ENCODE data around the gene TYK2.

Gene TYK2

DNA sequence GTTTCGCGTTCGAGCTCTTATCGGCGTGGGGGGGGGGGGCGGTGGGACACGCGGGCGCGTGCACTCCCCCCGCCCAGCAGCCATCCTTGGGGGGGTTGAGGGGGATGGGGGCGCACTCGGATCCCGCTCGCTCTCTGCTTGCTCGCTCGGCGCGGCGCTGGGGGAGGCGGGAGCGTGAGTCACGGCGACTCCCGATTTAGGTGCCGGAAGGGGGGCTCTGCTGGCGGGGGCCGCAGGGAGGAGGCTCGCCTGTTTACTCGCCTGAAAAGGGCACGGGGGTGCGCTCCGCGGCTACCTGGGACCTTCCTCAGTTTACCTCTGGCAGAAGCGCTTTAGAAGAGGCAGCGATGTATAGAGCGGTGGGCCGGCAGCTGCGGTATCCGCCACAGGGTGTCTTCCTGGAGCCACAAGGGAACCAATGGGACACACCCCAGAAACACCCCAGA, 38.9 kb upstream of the TYK2 start (continued):
- no peak for TF ChIP-seq ZNF707 (tag by site-specific recombination; IDR thresholded peaks at IDR 0.05)
- TF ChIP-seq, protein P1, sequence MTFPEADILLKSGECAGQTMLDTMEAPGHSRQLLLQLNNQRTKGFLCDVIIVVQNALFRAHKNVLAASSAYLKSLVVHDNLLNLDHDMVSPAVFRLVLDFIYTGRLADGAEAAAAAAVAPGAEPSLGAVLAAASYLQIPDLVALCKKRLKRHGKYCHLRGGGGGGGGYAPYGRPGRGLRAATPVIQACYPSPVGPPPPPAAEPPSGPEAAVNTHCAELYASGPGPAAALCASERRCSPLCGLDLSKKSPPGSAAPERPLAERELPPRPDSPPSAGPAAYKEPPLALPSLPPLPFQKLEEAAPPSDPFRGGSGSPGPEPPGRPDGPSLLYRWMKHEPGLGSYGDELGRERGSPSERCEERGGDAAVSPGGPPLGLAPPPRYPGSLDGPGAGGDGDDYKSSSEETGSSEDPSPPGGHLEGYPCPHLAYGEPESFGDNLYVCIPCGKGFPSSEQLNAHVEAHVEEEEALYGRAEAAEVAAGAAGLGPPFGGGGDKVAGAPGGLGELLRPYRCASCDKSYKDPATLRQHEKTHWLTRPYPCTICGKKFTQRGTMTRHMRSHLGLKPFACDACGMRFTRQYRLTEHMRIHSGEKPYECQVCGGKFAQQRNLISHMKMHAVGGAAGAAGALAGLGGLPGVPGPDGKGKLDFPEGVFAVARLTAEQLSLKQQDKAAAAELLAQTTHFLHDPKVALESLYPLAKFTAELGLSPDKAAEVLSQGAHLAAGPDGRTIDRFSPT (tag by site-specific recombination; IDR thresholded peaks at IDR 0.05), result no peak
- peak; percentile 49; the same call in 1 of the 2 replicates for TF ChIP-seq KLF1 (tag by site-specific recombination; IDR thresholded peaks at IDR 0.05)
- no peak for TF ChIP-seq ZBTB21 (tag by site-specific recombination; IDR thresholded peaks at IDR 0.05)
- TF ChIP-seq, protein P2, sequence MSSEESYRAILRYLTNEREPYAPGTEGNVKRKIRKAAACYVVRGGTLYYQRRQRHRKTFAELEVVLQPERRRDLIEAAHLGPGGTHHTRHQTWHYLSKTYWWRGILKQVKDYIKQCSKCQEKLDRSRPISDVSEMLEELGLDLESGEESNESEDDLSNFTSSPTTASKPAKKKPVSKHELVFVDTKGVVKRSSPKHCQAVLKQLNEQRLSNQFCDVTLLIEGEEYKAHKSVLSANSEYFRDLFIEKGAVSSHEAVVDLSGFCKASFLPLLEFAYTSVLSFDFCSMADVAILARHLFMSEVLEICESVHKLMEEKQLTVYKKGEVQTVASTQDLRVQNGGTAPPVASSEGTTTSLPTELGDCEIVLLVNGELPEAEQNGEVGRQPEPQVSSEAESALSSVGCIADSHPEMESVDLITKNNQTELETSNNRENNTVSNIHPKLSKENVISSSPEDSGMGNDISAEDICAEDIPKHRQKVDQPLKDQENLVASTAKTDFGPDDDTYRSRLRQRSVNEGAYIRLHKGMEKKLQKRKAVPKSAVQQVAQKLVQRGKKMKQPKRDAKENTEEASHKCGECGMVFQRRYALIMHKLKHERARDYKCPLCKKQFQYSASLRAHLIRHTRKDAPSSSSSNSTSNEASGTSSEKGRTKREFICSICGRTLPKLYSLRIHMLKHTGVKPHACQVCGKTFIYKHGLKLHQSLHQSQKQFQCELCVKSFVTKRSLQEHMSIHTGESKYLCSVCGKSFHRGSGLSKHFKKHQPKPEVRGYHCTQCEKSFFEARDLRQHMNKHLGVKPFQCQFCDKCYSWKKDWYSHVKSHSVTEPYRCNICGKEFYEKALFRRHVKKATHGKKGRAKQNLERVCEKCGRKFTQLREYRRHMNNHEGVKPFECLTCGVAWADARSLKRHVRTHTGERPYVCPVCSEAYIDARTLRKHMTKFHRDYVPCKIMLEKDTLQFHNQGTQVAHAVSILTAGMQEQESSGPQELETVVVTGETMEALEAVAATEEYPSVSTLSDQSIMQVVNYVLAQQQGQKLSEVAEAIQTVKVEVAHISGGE (tag by site-specific recombination; conservative IDR thresholded peaks at IDR 0.05; ENCODE audit: low read depth), result no peak
- TF ChIP-seq, protein P3, sequence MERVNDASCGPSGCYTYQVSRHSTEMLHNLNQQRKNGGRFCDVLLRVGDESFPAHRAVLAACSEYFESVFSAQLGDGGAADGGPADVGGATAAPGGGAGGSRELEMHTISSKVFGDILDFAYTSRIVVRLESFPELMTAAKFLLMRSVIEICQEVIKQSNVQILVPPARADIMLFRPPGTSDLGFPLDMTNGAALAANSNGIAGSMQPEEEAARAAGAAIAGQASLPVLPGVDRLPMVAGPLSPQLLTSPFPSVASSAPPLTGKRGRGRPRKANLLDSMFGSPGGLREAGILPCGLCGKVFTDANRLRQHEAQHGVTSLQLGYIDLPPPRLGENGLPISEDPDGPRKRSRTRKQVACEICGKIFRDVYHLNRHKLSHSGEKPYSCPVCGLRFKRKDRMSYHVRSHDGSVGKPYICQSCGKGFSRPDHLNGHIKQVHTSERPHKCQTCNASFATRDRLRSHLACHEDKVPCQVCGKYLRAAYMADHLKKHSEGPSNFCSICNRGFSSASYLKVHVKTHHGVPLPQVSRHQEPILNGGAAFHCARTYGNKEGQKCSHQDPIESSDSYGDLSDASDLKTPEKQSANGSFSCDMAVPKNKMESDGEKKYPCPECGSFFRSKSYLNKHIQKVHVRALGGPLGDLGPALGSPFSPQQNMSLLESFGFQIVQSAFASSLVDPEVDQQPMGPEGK (tag by site-specific recombination; IDR thresholded peaks at IDR 0.05), result peak; percentile 92
- TF ChIP-seq ZNF292 (tag by site-specific recombination; IDR thresholded peaks at IDR 0.05; ENCODE audit: borderline replicate concordance, low read depth), result no peak
- TF ChIP-seq ZNF530 (tag by site-specific recombination; IDR thresholded peaks at IDR 0.05; ENCODE audit: low read depth), result no peak
- TF ChIP-seq HOXA7 (CRISPR knock-in tag; IDR thresholded peaks at IDR 0.05; ENCODE audit: borderline replicate concordance), result no peak
- TF ChIP-seq, protein P4, sequence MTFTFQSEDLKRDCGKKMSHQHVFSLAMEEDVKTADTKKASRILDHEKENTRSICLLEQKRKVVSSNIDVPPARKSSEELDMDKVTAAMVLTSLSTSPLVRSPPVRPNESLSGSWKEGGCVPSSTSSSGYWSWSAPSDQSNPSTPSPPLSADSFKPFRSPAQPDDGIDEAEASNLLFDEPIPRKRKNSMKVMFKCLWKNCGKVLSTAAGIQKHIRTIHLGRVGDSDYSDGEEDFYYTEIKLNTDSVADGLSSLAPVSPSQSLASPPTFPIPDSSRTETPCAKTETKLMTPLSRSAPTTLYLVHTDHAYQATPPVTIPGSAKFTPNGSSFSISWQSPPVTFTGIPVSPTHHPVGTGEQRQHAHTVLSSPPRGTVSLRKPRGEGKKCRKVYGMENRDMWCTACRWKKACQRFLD (tag by site-specific recombination; IDR thresholded peaks at IDR 0.05), result no peak
- no peak for TF ChIP-seq ZNF433 (tag by site-specific recombination; IDR thresholded peaks at IDR 0.05; ENCODE audit: low read depth)
- no peak for TF ChIP-seq ZNF571 (tag by site-specific recombination; IDR thresholded peaks at IDR 0.05)
- no peak for TF ChIP-seq ZFHX2 (tag by site-specific recombination; conservative IDR thresholded peaks at IDR 0.05)
- no peak for TF ChIP-seq ZNF155 (tag by site-specific recombination; IDR thresholded peaks at IDR 0.05)
- no peak for TF ChIP-seq ZNF169 (tag by site-specific recombination; IDR thresholded peaks at IDR 0.05)
- TF ChIP-seq GLI2 (tag by site-specific recombination; IDR thresholded peaks at IDR 0.05; ENCODE audit: borderline replicate concordance, low read depth), result no peak
- TF ChIP-seq, protein P5, sequence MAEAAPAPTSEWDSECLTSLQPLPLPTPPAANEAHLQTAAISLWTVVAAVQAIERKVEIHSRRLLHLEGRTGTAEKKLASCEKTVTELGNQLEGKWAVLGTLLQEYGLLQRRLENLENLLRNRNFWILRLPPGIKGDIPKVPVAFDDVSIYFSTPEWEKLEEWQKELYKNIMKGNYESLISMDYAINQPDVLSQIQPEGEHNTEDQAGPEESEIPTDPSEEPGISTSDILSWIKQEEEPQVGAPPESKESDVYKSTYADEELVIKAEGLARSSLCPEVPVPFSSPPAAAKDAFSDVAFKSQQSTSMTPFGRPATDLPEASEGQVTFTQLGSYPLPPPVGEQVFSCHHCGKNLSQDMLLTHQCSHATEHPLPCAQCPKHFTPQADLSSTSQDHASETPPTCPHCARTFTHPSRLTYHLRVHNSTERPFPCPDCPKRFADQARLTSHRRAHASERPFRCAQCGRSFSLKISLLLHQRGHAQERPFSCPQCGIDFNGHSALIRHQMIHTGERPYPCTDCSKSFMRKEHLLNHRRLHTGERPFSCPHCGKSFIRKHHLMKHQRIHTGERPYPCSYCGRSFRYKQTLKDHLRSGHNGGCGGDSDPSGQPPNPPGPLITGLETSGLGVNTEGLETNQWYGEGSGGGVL (tag by site-specific recombination; IDR thresholded peaks at IDR 0.05), result peak; percentile 94

Data from HEK293 (cell line).